Placental epithelial cell (primary cell): ENCODE data around the gene CNOT11. TPM values are rescaled to one million over a fixed set of nuclear protein-coding genes. Genes with fewer than 3 reads are reported as not detected.

Experiments
- small RNA-seq: library from RNA; depleted of rRNA; stranded (forward); fragments of <200 nt; gene quantifications from one replicate; pipeline ENCODE3, GENCODE V24; 2012
- total RNA-seq: library from RNA; depleted of rRNA; stranded (reverse); fragments of >200 nt; gene quantifications from 2 replicates; pipeline ENCODE4 v1.2.3, GENCODE V29; 2012

The CNOT11 gene
- total RNA-seq: 45.9 and 98.1 TPM in 2 replicates

GRCh38 chr2:101252408-101253012 lies at the start of gene CNOT11:
CNOT11 (plus strand) TSS chr2:101252886; CDS start chr2:101252965, 79 bp downstream.

GRCh38 chr2:101308432-101309210 lies 55.9 kb downstream of the CNOT11 start, which contains the start of gene RNF149:
RNF149 (minus strand) TSS chr2:101308701; CDS start chr2:101308588, 113 bp downstream.

Small RNA genes within 50 kb of the gene (small RNA-seq; reads per million reads assigned to genes)
- gene MIR5696 (0.35 reads per million, percentile 12 among the genes with 10 or more reads in this experiment), gene SNORD89 (28.2 reads per million, percentile 97 among the genes with 10 or more reads in this experiment)

Other genes starting within 250 kb of the CNOT11 start
- gene TBC1D8, start 101.5 kb upstream of the CNOT11 start, total RNA-seq: 3.1 and 11.4 TPM in 2 replicates
- 46.6 and 47.9 TPM in 2 replicates for gene RNF149, start 55.8 kb downstream of the CNOT11 start, total RNA-seq
- gene CREG2, start 134.6 kb downstream of the CNOT11 start, total RNA-seq: not detected in 2 replicates
- 0.39 TPM in 1 of 2 replicates, not detected in the other for gene RFX8, start 222.2 kb downstream of the CNOT11 start, total RNA-seq